ENCODE data around the gene SKAP1. TPM values are rescaled to one million over a fixed set of nuclear protein-coding genes. Genes with fewer than 3 reads are reported as not detected.

Gene SKAP1
- polyA plus RNA-seq, 1 of the 3 experiments (the other 2 are of a cell fraction): not detected

- Histone ChIP-seq H4K20me1 (ENCODE audit: insufficient read depth) (no peaks in the 10 kb centered on the region), H3K4me1 (ENCODE audit: control insufficient read depth in 1 of 2, insufficient read depth in 2 of 2, low read depth in 1 of 2, low read length in 1 of 2) (no peaks in the 10 kb centered on the region), H2AFZ (ENCODE audit: low read depth) (no peak overlapping the region), H3K9me3 (no peaks in the 10 kb centered on the region), H3K79me2 (ENCODE audit: insufficient read depth) (no peaks in the 10 kb centered on the region), H3K9me2 (no peaks in the 10 kb centered on the region), H3K27ac (ENCODE audit: low read depth in 2 of 2, low read length in 1 of 2) (no peak overlapping the region), H3K4me2 (no peak overlapping the region), H3K4me3 (ENCODE audit: low read depth in 2 of 2, low read length in 1 of 2) (no peak overlapping the region; a peak in 1 of 4 replicates), H3K9ac (no peak overlapping the region), H3F3A (replicated peaks; ENCODE audit: insufficient read depth) (no peaks in the 10 kb centered on the region), H3K27me3 (ENCODE audit: insufficient read depth) (peaks cover 50% of the 10 kb centered on the region), H3K36me3 (replicated peaks in 1 of 2; ENCODE audit: control insufficient read depth in 1 of 2, insufficient read depth in 2 of 2, low read length in 1 of 2) (no peaks in the 10 kb centered on the region)
- CTCF ChIA-PET: interaction anchor here (0.6 to 4.6 kb wide), 38 partner anchors 8 to 420 kb away, joined by 3 to 66 read pairs (median 5); partner anchors contain the start of genes HOXB5 and PRAC2
- TF ChIP-seq EZH2phosphoT487 (IDR thresholded peaks at IDR 0.05; ENCODE audit: borderline replicate concordance, low read depth): no peak
- TF ChIP-seq SMC3 (IDR thresholded peaks at IDR 0.05; ENCODE audit: low read depth, low read length): peak; percentile 35
- TF ChIP-seq RAD21 (IDR thresholded peaks at IDR 0.05; ENCODE audit: low read length): peak; percentile 62
- TF ChIP-seq, protein P1, sequence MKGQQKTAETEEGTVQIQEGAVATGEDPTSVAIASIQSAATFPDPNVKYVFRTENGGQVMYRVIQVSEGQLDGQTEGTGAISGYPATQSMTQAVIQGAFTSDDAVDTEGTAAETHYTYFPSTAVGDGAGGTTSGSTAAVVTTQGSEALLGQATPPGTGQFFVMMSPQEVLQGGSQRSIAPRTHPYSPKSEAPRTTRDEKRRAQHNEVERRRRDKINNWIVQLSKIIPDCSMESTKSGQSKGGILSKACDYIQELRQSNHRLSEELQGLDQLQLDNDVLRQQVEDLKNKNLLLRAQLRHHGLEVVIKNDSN (IDR thresholded peaks at IDR 0.05; ENCODE audit: borderline replicate concordance, low read depth): no peak
- TF ChIP-seq CHD2 (IDR thresholded peaks at IDR 0.05; ENCODE audit: low read length, partially characterized antibody): no peak
- no peak for TF ChIP-seq YY1 (IDR thresholded peaks at IDR 0.05; ENCODE audit: low read depth)
- TF ChIP-seq, protein P2, sequence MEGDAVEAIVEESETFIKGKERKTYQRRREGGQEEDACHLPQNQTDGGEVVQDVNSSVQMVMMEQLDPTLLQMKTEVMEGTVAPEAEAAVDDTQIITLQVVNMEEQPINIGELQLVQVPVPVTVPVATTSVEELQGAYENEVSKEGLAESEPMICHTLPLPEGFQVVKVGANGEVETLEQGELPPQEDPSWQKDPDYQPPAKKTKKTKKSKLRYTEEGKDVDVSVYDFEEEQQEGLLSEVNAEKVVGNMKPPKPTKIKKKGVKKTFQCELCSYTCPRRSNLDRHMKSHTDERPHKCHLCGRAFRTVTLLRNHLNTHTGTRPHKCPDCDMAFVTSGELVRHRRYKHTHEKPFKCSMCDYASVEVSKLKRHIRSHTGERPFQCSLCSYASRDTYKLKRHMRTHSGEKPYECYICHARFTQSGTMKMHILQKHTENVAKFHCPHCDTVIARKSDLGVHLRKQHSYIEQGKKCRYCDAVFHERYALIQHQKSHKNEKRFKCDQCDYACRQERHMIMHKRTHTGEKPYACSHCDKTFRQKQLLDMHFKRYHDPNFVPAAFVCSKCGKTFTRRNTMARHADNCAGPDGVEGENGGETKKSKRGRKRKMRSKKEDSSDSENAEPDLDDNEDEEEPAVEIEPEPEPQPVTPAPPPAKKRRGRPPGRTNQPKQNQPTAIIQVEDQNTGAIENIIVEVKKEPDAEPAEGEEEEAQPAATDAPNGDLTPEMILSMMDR (IDR thresholded peaks at IDR 0.05): peak; percentile 94
- no peak for TF ChIP-seq ZBTB33 (IDR thresholded peaks at IDR 0.05; ENCODE audit: borderline replicate concordance, low read depth)
- TF ChIP-seq TCF12 (IDR thresholded peaks at IDR 0.05): no peak
- peak; percentile 32 for DNase-seq
- POLR2A ChIA-PET: no interaction called here
Observed at GRCh38 chr17:48351911-48352332, 78.1 kb downstream of the SKAP1 start.

DNA sequence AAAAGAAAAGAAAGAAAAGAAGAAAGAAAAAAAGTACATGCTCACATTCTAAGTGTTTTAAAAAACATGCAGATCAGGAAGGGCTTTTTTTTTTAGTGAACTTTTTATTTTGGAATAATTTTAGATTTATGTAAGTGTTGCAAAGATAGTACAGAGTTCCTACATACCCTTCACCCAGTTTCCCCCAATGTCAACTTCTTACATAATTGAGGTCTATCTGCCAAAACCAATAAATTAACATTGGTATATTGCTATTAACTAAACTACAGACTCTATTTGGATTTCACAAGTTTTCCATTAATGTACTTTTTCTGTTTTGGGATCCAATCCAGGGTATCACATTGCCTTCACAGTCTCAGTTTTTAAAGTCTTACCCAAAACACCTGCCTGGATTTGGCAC is 81.7 kb downstream of the SKAP1 start:
- Histone ChIP-seq H2AFZ (ENCODE audit: low read depth) (no peak overlapping the region), H3K9me3 (no peaks in the 10 kb centered on the region), H3K4me2 (no peak overlapping the region), H3F3A (replicated peaks; ENCODE audit: insufficient read depth) (no peaks in the 10 kb centered on the region), H3K79me2 (ENCODE audit: insufficient read depth) (no peaks in the 10 kb centered on the region), H3K27me3 (ENCODE audit: insufficient read depth) (peaks cover 59% of the 10 kb centered on the region), H3K4me1 (ENCODE audit: control insufficient read depth in 1 of 2, insufficient read depth in 2 of 2, low read depth in 1 of 2, low read length in 1 of 2) (no peaks in the 10 kb centered on the region), H4K20me1 (ENCODE audit: insufficient read depth) (no peaks in the 10 kb centered on the region), H3K27ac (ENCODE audit: low read depth in 2 of 2, low read length in 1 of 2) (no peak overlapping the region), H3K9ac (no peak overlapping the region), H3K36me3 (replicated peaks in 1 of 2; ENCODE audit: control insufficient read depth in 1 of 2, insufficient read depth in 2 of 2, low read length in 1 of 2) (no peaks in the 10 kb centered on the region), H3K9me2 (no peaks in the 10 kb centered on the region), H3K4me3 (ENCODE audit: low read depth in 2 of 2, low read length in 1 of 2) (no peak overlapping the region)
- CTCF ChIA-PET: interaction anchor here (0.9 to 4.6 kb wide), 3 partner anchors 12 to 270 kb away, joined by 4 to 66 read pairs (median 29); no protein-coding TSS in a partner anchor
- DNase-seq: no peak
- POLR2A ChIA-PET: no interaction called here
- no peak for TF ChIP-seq YY1 (IDR thresholded peaks at IDR 0.05; ENCODE audit: low read depth)
- TF ChIP-seq POLR2AphosphoS5 (IDR thresholded peaks at IDR 0.05; ENCODE audit: low read depth, low read length): no peak
- TF ChIP-seq, protein P2 (IDR thresholded peaks at IDR 0.05): no peak
- TF ChIP-seq TAF1 (IDR thresholded peaks at IDR 0.05; ENCODE audit: borderline replicate concordance, low read depth, low read length): no peak
- TF ChIP-seq FOXM1 (IDR thresholded peaks at IDR 0.05; ENCODE audit: low read depth): no peak
- no peak for TF ChIP-seq RFX5 (IDR thresholded peaks at IDR 0.05; ENCODE audit: low read length)
- no peak for TF ChIP-seq ZBTB33 (IDR thresholded peaks at IDR 0.05; ENCODE audit: borderline replicate concordance, low read depth)
- TF ChIP-seq, protein P3, sequence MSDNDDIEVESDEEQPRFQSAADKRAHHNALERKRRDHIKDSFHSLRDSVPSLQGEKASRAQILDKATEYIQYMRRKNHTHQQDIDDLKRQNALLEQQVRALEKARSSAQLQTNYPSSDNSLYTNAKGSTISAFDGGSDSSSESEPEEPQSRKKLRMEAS (IDR thresholded peaks at IDR 0.05; ENCODE audit: low read depth): no peak
- TF ChIP-seq RAD21 (IDR thresholded peaks at IDR 0.05; ENCODE audit: low read length): no peak
- TF ChIP-seq GATA2 (CRISPR knock-in tag; IDR thresholded peaks at IDR 0.05): no peak
- TF ChIP-seq RXRA (IDR thresholded peaks at IDR 0.05; ENCODE audit: borderline replicate concordance, low read depth): no peak
- no peak for TF ChIP-seq TCF12 (IDR thresholded peaks at IDR 0.05)
- no peak for TF ChIP-seq GABPA (IDR thresholded peaks at IDR 0.05; ENCODE audit: low read depth)
- TF ChIP-seq NFIC (IDR thresholded peaks at IDR 0.05; ENCODE audit: borderline replicate concordance): no peak
- no peak for TF ChIP-seq MEF2A (IDR thresholded peaks at IDR 0.05; ENCODE audit: borderline replicate concordance, low read depth)

Measured in SK-N-SH (cell line).